ENCODE data around the gene CCDC8. TPM values are rescaled to one million over a fixed set of nuclear protein-coding genes. Genes with fewer than 3 reads are reported as not detected.

The CCDC8 gene
- total and polyA plus RNA-seq, 2 of the 4 experiments (the other 2 are of a cell fraction), result 9.3 to 10.2 TPM

DNA sequence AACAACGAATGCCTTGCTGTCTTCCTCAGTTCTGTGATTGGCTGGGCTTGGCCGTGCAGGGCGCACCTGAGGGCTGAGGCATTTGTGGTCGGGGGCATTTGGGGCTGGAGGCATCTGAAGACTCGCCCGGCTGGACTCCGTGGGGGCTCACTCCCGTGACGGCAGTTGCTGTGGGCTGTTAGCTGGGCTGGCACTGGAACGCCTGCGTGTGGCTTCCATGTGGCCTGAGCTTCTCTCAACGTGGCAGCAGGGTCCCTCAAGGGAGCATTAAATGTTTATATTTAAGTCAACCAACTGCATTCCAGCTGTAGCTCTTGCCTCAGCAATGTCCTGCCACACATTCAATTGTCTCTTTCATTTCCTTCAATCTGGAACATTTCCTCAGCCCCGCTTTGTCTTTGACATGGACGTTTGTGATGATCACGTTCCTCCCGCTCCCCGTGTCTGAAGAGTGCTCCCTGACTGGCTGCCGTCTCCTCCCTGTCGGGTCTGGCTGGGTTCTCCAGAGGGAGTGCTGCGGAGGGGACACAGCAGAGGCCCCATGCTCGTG is 21.0 kb downstream of the CCDC8 start:
- peak; percentile 63 for DNase-seq
- Histone ChIP-seq H3K36me3 (ENCODE audit: control insufficient read depth, insufficient read depth, low read length) (peaks cover 37% of the 10 kb centered on the region), H3K23ac (ENCODE audit: low read depth, low read length) (peak overlapping the region; percentile 6; the same call in 1 of the 2 replicates)

More for the DNA sequence above, 21.0 kb downstream of the CCDC8 start:
- TF ChIP-seq NFE2L2 (IDR thresholded peaks at IDR 0.05; ENCODE audit: low read depth, low read length) (no peak), CEBPB (IDR thresholded peaks at IDR 0.05; ENCODE audit: low read depth, low read length) (peak; percentile 18; the same call in 1 of the 2 replicates), BHLHE40 (IDR thresholded peaks at IDR 0.05; ENCODE audit: low read depth, low read length) (peak; percentile 71), MAZ (IDR thresholded peaks at IDR 0.05; ENCODE audit: borderline replicate concordance, low read depth, low read length) (peak; percentile 5; the same call in 1 of the 2 replicates), MXI1 (IDR thresholded peaks at IDR 0.05; ENCODE audit: borderline replicate concordance, low read depth, low read length) (peak; percentile 63; the same call in 1 of the 2 replicates), FOS (IDR thresholded peaks at IDR 0.05; ENCODE audit: low read depth, low read length) (0 out of 2 replicates have a peak, but pooled peaks have one; percentile 3), RCOR1 (IDR thresholded peaks at IDR 0.05; ENCODE audit: insufficient replicate concordance, low read length) (no peak)
- TF ChIP-seq, protein P1, sequence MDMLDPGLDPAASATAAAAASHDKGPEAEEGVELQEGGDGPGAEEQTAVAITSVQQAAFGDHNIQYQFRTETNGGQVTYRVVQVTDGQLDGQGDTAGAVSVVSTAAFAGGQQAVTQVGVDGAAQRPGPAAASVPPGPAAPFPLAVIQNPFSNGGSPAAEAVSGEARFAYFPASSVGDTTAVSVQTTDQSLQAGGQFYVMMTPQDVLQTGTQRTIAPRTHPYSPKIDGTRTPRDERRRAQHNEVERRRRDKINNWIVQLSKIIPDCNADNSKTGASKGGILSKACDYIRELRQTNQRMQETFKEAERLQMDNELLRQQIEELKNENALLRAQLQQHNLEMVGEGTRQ (IDR thresholded peaks at IDR 0.05; ENCODE audit: low read depth, low read length), result peak; percentile 27; the same call in 1 of the 2 replicates
- dilution Hi-C loops (cut with HindIII; ENCODE audit: low sequenced_read_pairs, unreplicated experiment), result no loop called here
- Histone ChIP-seq H4K20me1 (ENCODE audit: insufficient read depth, low read length) (no peaks in the 10 kb centered on the region; the same call in 1 of the 2 replicates), H3K27me3 (ENCODE audit: control insufficient read depth, insufficient read depth, low read length) (no peaks in the 10 kb centered on the region), H3K27ac (ENCODE audit: insufficient read depth, low read length) (peak overlapping the region; percentile 63), H3K18ac (ENCODE audit: low read depth, low read length) (peak overlapping the region; percentile 3; the same call in 1 of the 2 replicates), H2AK5ac (ENCODE audit: low read depth, low read length) (peak overlapping the region; percentile 86), H3K4me3 (ENCODE audit: insufficient read depth, low read depth, low read length) (no peak overlapping the region), H2AK9ac (replicated peaks; ENCODE audit: low read depth, low read length, poor library complexity) (peak overlapping the region; percentile 62), H2AFZ (replicated peaks; ENCODE audit: low read length, poor library complexity) (peak overlapping the region; percentile 44), H2BK20ac (ENCODE audit: low read depth, low read length) (peak overlapping the region; percentile 13; the same call in 1 of the 2 replicates), H4K91ac (ENCODE audit: insufficient read depth, low read depth, low read length) (peak overlapping the region; percentile 28), H3K4me1 (ENCODE audit: control insufficient read depth, insufficient read depth, low read length) (peaks cover 15% of the 10 kb centered on the region), H3K4ac (ENCODE audit: low read depth, low read length) (peak overlapping the region; percentile 57), H3K9me3 (ENCODE audit: control insufficient read depth, insufficient read depth, low read length) (peaks cover 6% of the 10 kb centered on the region), H3K79me1 (ENCODE audit: low read depth in 1 of 2, low read length in 2 of 2) (0 out of 4 replicates have a peak, but pooled peaks cover 0 to 9% of the 10 kb centered on the region in 2 experiments), H3K9me1 (ENCODE audit: insufficient read depth, low read length) (peaks cover 13% of the 10 kb centered on the region), H2BK15ac (ENCODE audit: low read depth, low read length) (no peak overlapping the region), H3K14ac (replicated peaks; ENCODE audit: low read depth, low read length) (peak overlapping the region; percentile 23; the same call in 1 of the 2 replicates), H2BK120ac (ENCODE audit: low read depth, low read length) (peak overlapping the region; percentile 63), H2BK5ac (ENCODE audit: low read depth, low read length, poor library complexity, severe bottlenecking) (peak overlapping the region; percentile 22), H3K9ac (ENCODE audit: low read depth, low read length) (0 out of 2 replicates have a peak overlapping the region, but pooled peaks have one; percentile 3), H3K56ac (ENCODE audit: extremely low read depth, insufficient read depth, low read length) (peak overlapping the region; percentile 45; the same call in 1 of the 2 replicates), H4K5ac (ENCODE audit: low read depth, low read length) (0 out of 2 replicates have a peak overlapping the region, but pooled peaks have one; percentile 6), H3K4me2 (ENCODE audit: low read depth, low read length) (peak overlapping the region; percentile 65), H4K8ac (ENCODE audit: low read depth in 2 of 2, low read length in 2 of 2) (peak overlapping the region in 1 of 2 experiments; percentile 79; a peak in 2 of 4 replicates)
- WGBS, 2 experiments (ENCODE audit: extremely low coverage in 2 of 2, insufficient read length in 1 of 2), result 5% methylated on average over 7 of the region's 21 CpGs; no CpG with 5 or more reads in 1 of the 2 experiments
- ChIA-PET CTCF (interaction anchor here (0.8 to 1.0 kb wide), 2 partner anchors 10 to 22 kb away, joined by 3 to 4 read pairs; no protein-coding TSS in a partner anchor), POLR2A (ENCODE audit: unreplicated experiment) (no interaction called here)
- BruUV-seq (replicated peaks), result no TSS peak
- intact Hi-C loops (cut with micrococcal nuclease), result no loop called here
- ATAC-seq (ENCODE audit: low read depth), result peak; percentile 71
- in situ Hi-C loops (cut with MboI; ENCODE audit: low sequenced_read_pairs), result no loop called here

Measured in IMR-90 (cell line).